NCI-H1436 treated with DMSO at 0.1 percent for 48 hours (cell line): ENCODE data around the gene SYT3.
"Not testable (repeated sequence)": the region's sequence is repeated elsewhere in the genome, so short reads cannot be mapped to it uniquely, and the experiment has no call there.

ENCODE experiments used
- DNase-seq: peaks from one replicate; lab custom pipeline; 2025; lab: John Stamatoyannopoulos, UW

Gene SYT3

GRCh38 chr19:50602935-50603334 is 36.7 kb downstream of the SYT3 start:
- no peak for DNase-seq

- DNase-seq: no peak
These were observed 37.2 kb downstream of the SYT3 start for GRCh38 chr19:50602496-50602895.

GRCh38 chr19:50602089-50602422 is 37.6 kb downstream of the SYT3 start:
- no peak for DNase-seq

- no peak for DNase-seq
These were observed 38.1 kb downstream of the SYT3 start for GRCh38 chr19:50601407-50602088.

- no peak for DNase-seq
These were observed 40.3 kb downstream of the SYT3 start for GRCh38 chr19:50599427-50599826.

- no peak for DNase-seq
These were observed 49.5 kb downstream of the SYT3 start for GRCh38 chr19:50590191-50590590.

GRCh38 chr19:50581795-50582660 is 57.7 kb downstream of the SYT3 start:
- not testable (repeated sequence) for DNase-seq

GRCh38 chr19:50580970-50581634 is 58.6 kb downstream of the SYT3 start:
- DNase-seq: no peak

- DNase-seq: no peak
These were observed 59.4 kb downstream of the SYT3 start for GRCh38 chr19:50580240-50580639.

GRCh38 chr19:50576769-50577168 is 62.9 kb downstream of the SYT3 start:
- not testable (repeated sequence) for DNase-seq

GRCh38 chr19:50573741-50574461 is 65.8 kb downstream of the SYT3 start:
- DNase-seq: no peak
